Activated T-helper 1 cell treated with anti-CD3 and anti-CD28 coated beads, Interleukin-12 subunit alpha, Interleukin-12 subunit beta, Interleukin-2, Interleukin-4 antibody, amounts not matched to agents 30 ng/mL and 10 ng/mL and 1 ng/mL, durations not matched to agents 14 hours and 24 hours and 36 hours (primary cell): ENCODE data around the gene STX11. TPM values are rescaled to one million over a fixed set of nuclear protein-coding genes. Genes with fewer than 3 reads are reported as not detected.

Experiments
- DNase-seq: peaks from one replicate; pipeline ENCODE4 v3.0.0; 2021; ENCODE audit warnings: low spot score
- H3K27ac Mint-ChIP-seq: one replicate; pipeline ENCODE4 v1.8.0; 2021; ENCODE audit warnings: mild to moderate bottlenecking, mixed read lengths
- H3K27me3 Mint-ChIP-seq: one replicate; pipeline ENCODE4 v1.8.0; 2022; ENCODE audit warnings: mild to moderate bottlenecking, moderate library complexity, mixed read lengths; ENCODE audit not compliant: insufficient read depth
- H3K36me3 Mint-ChIP-seq: one replicate; pipeline ENCODE4 v1.8.0; 2021; ENCODE audit warnings: low read depth, mixed read lengths
- H3K4me1 Mint-ChIP-seq: one replicate; pipeline ENCODE4 v1.8.0; 2021; ENCODE audit warnings: low read depth, mixed read lengths
- H3K4me3 Mint-ChIP-seq: one replicate; pipeline ENCODE4 v1.8.0; 2021; ENCODE audit warnings: mild to moderate bottlenecking, moderate library complexity, mixed read lengths
- H3K9me3 Mint-ChIP-seq: one replicate; pipeline ENCODE4 v1.8.0; 2021; ENCODE audit warnings: mixed read lengths
- intact Hi-C: fragments of 100-400 bp; cut with micrococcal nuclease; formaldehyde crosslinking; loops from one replicate; pipeline ENCODE4 v1.15.1; 2024
- total RNA-seq: library from RNA; stranded (reverse); gene quantifications from 2 replicates; pipeline ENCODE4 v1.2.3, GENCODE V29; 2022

STX11 gene
- total RNA-seq, 1 donor from 2014 or later: 24.2 TPM

DNA sequence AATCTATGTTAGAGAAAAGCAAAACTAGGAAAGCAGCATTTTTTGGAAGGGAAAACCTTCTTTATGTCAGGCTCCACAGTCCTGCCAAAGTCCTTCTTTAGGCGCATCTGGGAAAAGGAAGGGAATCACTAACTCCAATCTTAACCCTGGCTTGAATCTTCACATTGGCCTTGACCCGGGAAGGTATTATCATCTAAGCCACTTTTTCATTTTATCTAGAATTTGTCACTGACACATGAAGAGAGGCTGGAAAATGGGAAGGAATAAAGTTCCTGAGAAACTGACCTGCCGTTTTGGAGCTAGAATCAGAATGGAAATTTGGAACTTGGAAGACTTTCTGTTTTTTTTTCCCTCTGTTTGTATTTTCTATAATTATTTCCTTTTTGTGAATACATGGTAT, 81.4 kb downstream of the STX11 start:
- H3K9me3 Mint-ChIP-seq: no peaks in the 10 kb centered on the region
- no peaks in the 10 kb centered on the region for H3K36me3 Mint-ChIP-seq
- intact Hi-C loops: no loop called here
- no peak for DNase-seq
- H3K27ac Mint-ChIP-seq: no peak overlapping the region
- H3K4me3 Mint-ChIP-seq: no peak overlapping the region
- no peaks in the 10 kb centered on the region for H3K4me1 Mint-ChIP-seq
- H3K27me3 Mint-ChIP-seq: peaks cover 6% of the 10 kb centered on the region

DNA sequence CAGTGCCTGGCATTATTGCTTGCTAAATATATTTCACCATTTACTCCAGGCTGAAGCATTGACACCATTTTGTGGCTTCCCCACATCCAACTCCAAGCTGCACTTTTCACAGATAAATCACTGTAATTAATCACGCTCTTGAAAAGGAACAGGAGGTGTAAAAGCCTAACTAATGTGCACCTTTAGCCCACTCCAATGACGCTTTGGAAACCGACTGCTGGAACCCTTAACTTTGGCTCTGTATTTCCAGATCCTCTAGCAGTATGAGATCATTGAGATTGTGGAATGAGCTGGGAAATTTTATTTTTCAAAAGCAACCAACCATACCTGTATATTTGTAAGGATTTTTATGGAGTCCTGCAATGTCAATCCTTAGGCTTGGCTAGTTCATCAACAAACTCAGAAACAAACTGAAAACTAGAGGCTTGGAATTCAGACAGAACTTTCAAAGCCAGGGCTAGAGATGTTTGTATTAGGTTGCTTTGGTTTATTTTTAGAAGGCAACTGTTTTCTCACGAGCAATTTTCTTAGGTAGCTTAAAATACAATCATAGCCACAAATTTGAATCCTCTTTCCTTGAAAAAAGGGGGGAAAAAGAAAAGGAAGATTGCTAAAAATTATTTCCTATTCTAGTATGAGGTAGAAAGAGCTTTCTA, 82.0 kb downstream of the STX11 start:
- Mint-ChIP-seq H3K36me3 (no peaks in the 10 kb centered on the region), H3K4me1 (no peaks in the 10 kb centered on the region), H3K4me3 (no peak overlapping the region), H3K9me3 (no peaks in the 10 kb centered on the region), H3K27ac (no peak overlapping the region), H3K27me3 (peaks cover 4% of the 10 kb centered on the region)
- no peak for DNase-seq
- intact Hi-C loops: no loop called here

- peaks cover 4% of the 10 kb centered on the region for H3K27me3 Mint-ChIP-seq
- H3K4me3 Mint-ChIP-seq: no peak overlapping the region
- no peak for DNase-seq
Measured at GRCh38 chr6:144232832-144233230, 82.5 kb downstream of the STX11 start.

GRCh38 chr6:144234399-144234798, 84.1 kb downstream of the STX11 start:
- DNase-seq: no peak
- no peak overlapping the region for H3K4me3 Mint-ChIP-seq
- H3K27ac Mint-ChIP-seq: no peak overlapping the region
- intact Hi-C loops: no loop called here
- peaks cover 4% of the 10 kb centered on the region for H3K27me3 Mint-ChIP-seq
- no peaks in the 10 kb centered on the region for H3K9me3 Mint-ChIP-seq
- H3K36me3 Mint-ChIP-seq: no peaks in the 10 kb centered on the region
- H3K4me1 Mint-ChIP-seq: no peaks in the 10 kb centered on the region

More at GRCh38 chr6:144232832-144233230, 82.5 kb downstream of the STX11 start:
- Mint-ChIP-seq H3K4me1 (no peaks in the 10 kb centered on the region), H3K27ac (no peak overlapping the region), H3K9me3 (no peaks in the 10 kb centered on the region), H3K36me3 (no peaks in the 10 kb centered on the region)
- intact Hi-C loops: no loop called here

GRCh38 chr6:144234935-144235334, 84.6 kb downstream of the STX11 start:
- Mint-ChIP-seq H3K36me3 (no peaks in the 10 kb centered on the region), H3K27ac (no peak overlapping the region), H3K4me3 (no peak overlapping the region), H3K4me1 (no peaks in the 10 kb centered on the region), H3K9me3 (no peaks in the 10 kb centered on the region), H3K27me3 (peaks cover 2% of the 10 kb centered on the region)
- DNase-seq: no peak
- intact Hi-C loops: no loop called here

Other genes with a start within 250 kb of the STX11 start
- gene PLAGL1, start 142.3 kb upstream of the STX11 start, total RNA-seq: 13.6 and 14.5 TPM in 2 replicates
- 204 and 232 TPM in 2 replicates for gene SF3B5, start 54.9 kb upstream of the STX11 start, total RNA-seq
- gene UTRN, start 134.8 kb downstream of the STX11 start, total RNA-seq: 48.3 and 50.6 TPM in 2 replicates